Astrocyte (in vitro differentiated cells and primary cell): ENCODE results near the gene GIPC2. TPM values are rescaled to one million over a fixed set of nuclear protein-coding genes. Genes with fewer than 3 reads are reported as not detected.

Source experiments
- DNase-seq: peaks from one replicate; pipeline ENCODE4 v3.0.0-alpha.2; 2010; ENCODE audit warnings: low read depth
- FAIRE-seq: peaks from 2 replicates; lab custom pipeline; 2011; peaks lifted over from hg19 to GRCh38; lab: Jason Lieb, UNC
- H2AFZ ChIP-seq: 2 replicates; pipeline ENCODE4 v1.6.0; 2012; ENCODE audit warnings: low read depth, low read length, inconsistent platforms
- H3K27ac ChIP-seq: 2 replicates; pipeline ENCODE4 v1.5.1; 2011; ENCODE audit warnings: low read depth, low read length, inconsistent platforms
- H3K27me3 ChIP-seq: 2 replicates; pipeline ENCODE4 v1.6.0; 2011; ENCODE audit warnings: low read length, inconsistent platforms; ENCODE audit not compliant: insufficient read depth
- H3K36me3 ChIP-seq: 2 replicates; pipeline ENCODE4 v1.5.1; 2011; ENCODE audit warnings: low read length, inconsistent platforms; ENCODE audit not compliant: insufficient read depth
- H3K4me1 ChIP-seq: 2 replicates; pipeline ENCODE4 v1.5.1; 2011; ENCODE audit warnings: low read length, inconsistent platforms; ENCODE audit not compliant: insufficient read depth
- H3K4me2 ChIP-seq: 2 replicates; pipeline ENCODE4 v1.6.0; 2012; ENCODE audit warnings: low read length, inconsistent platforms
- H3K4me3 ChIP-seq: 2 replicates; pipeline ENCODE4 v1.5.1; 2011; ENCODE audit warnings: low read depth, mild to moderate bottlenecking, low read length, inconsistent platforms; ENCODE audit not compliant: insufficient read depth
- H3K79me2 ChIP-seq: 2 replicates; pipeline ENCODE4 v1.6.0; 2012; ENCODE audit warnings: mild to moderate bottlenecking, low read length, inconsistent platforms; ENCODE audit not compliant: insufficient read depth
- H3K9ac ChIP-seq: 2 replicates; pipeline ENCODE4 v1.6.0; 2012; ENCODE audit warnings: mild to moderate bottlenecking, low read length, inconsistent platforms
- H3K9me3 ChIP-seq: 2 replicates; pipeline ENCODE4 v1.5.1; 2012; ENCODE audit warnings: low read depth, mild to moderate bottlenecking, low read length, inconsistent platforms; ENCODE audit not compliant: insufficient read depth
- H4K20me1 ChIP-seq: 2 replicates; pipeline ENCODE4 v1.6.0; 2012; ENCODE audit warnings: low read length, inconsistent platforms; ENCODE audit not compliant: insufficient read depth
- H3K27ac Mint-ChIP-seq: one replicate; pipeline ENCODE4 v1.8.0; 2021; ENCODE audit warnings: mild to moderate bottlenecking, mixed read lengths; ENCODE audit not compliant: unreplicated experiment
- H3K27me3 Mint-ChIP-seq: one replicate; pipeline ENCODE4 v1.8.0; 2021; ENCODE audit warnings: low read depth, mixed read lengths; ENCODE audit not compliant: unreplicated experiment
- H3K36me3 Mint-ChIP-seq: one replicate; pipeline ENCODE4 v1.8.0; 2021; ENCODE audit warnings: low read depth, mixed read lengths; ENCODE audit not compliant: unreplicated experiment
- H3K4me1 Mint-ChIP-seq: one replicate; pipeline ENCODE4 v1.8.0; 2021; ENCODE audit warnings: low read depth, mixed read lengths; ENCODE audit not compliant: unreplicated experiment
- H3K4me3 Mint-ChIP-seq: one replicate; pipeline ENCODE4 v1.8.0; 2021; ENCODE audit warnings: mild to moderate bottlenecking, moderate library complexity, mixed read lengths; ENCODE audit not compliant: unreplicated experiment
- H3K9me3 Mint-ChIP-seq: one replicate; pipeline ENCODE4 v1.8.0; 2021; ENCODE audit warnings: mild to moderate bottlenecking, mixed read lengths; ENCODE audit not compliant: unreplicated experiment
- EZH2 ChIP-seq: IDR thresholded peaks from 2 replicates; pipeline ENCODE4 v1.6.1; 2012; ENCODE audit warnings: mild to moderate bottlenecking, low read length, inconsistent platforms; ENCODE audit not compliant: insufficient read depth
- total RNA-seq: library from RNA; stranded (reverse); gene quantifications from 2 replicates; pipeline ENCODE4 v1.2.1, GENCODE V29; 2021
- TF ChIP-seq, protein P1 (sequence below): IDR thresholded peaks from 2 replicates; pipeline ENCODE4 v1.5.1; 2011; ENCODE audit warnings: low read depth, mild to moderate bottlenecking, inconsistent platforms, low read length, moderate library complexity; ENCODE audit not compliant: insufficient read depth

Gene GIPC2
- total RNA-seq, 1 donor from 2014 or later, result not detected

GRCh38 chr1:78047106-78047505, 1.3 kb downstream of the GIPC2 start:
- Histone ChIP-seq H2AFZ (no peak overlapping the region), H3K4me3 (no peak overlapping the region), H3K4me2 (no peak overlapping the region), H3K9me3 (no peaks in the 10 kb centered on the region), H3K9ac (no peak overlapping the region), H3K4me1 (peaks cover 8% of the 10 kb centered on the region), H3K36me3 (no peaks in the 10 kb centered on the region), H3K79me2 (no peaks in the 10 kb centered on the region), H4K20me1 (no peaks in the 10 kb centered on the region), H3K27ac (no peak overlapping the region), H3K27me3 (peaks cover 16% of the 10 kb centered on the region)
- H3K27ac Mint-ChIP-seq, result no peak overlapping the region
- DNase-seq (no peak), FAIRE-seq (no peak)
- H3K9me3 Mint-ChIP-seq, result peaks cover 7% of the 10 kb centered on the region
- H3K27me3 Mint-ChIP-seq, result peaks cover 40% of the 10 kb centered on the region
- no peaks in the 10 kb centered on the region for H3K4me1 Mint-ChIP-seq
- TF ChIP-seq, protein P1, sequence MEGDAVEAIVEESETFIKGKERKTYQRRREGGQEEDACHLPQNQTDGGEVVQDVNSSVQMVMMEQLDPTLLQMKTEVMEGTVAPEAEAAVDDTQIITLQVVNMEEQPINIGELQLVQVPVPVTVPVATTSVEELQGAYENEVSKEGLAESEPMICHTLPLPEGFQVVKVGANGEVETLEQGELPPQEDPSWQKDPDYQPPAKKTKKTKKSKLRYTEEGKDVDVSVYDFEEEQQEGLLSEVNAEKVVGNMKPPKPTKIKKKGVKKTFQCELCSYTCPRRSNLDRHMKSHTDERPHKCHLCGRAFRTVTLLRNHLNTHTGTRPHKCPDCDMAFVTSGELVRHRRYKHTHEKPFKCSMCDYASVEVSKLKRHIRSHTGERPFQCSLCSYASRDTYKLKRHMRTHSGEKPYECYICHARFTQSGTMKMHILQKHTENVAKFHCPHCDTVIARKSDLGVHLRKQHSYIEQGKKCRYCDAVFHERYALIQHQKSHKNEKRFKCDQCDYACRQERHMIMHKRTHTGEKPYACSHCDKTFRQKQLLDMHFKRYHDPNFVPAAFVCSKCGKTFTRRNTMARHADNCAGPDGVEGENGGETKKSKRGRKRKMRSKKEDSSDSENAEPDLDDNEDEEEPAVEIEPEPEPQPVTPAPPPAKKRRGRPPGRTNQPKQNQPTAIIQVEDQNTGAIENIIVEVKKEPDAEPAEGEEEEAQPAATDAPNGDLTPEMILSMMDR, result no peak
- no peak for TF ChIP-seq EZH2
- peaks cover 4% of the 10 kb centered on the region for H3K36me3 Mint-ChIP-seq
- no peak overlapping the region for H3K4me3 Mint-ChIP-seq

DNA sequence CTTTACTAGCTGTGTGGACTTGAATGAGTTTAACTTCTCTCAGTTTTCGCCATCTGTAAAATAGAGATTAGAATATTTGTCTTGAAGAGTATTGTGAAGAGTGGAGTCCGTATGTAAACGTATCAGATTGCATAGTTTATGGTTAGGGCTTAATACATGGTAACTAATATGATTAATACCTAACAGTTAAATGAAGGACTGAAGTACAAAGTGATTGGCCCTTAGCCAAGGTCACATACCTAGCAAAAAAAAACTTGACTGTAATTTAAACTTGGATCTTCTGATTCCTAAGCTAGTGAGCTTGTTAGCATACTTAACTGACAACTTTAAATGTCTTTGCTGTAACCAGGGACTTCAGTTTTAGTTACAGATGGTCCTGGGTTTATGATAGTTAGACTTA, 1.9 kb downstream of the GIPC2 start:
- H3K9me3 ChIP-seq, result no peaks in the 10 kb centered on the region
- H3K36me3 ChIP-seq, result no peaks in the 10 kb centered on the region
- no peaks in the 10 kb centered on the region for H3K79me2 ChIP-seq
- no peak overlapping the region for H3K4me3 ChIP-seq
- H3K27ac Mint-ChIP-seq, result no peak overlapping the region
- H3K9ac ChIP-seq, result no peak overlapping the region
- H3K9me3 Mint-ChIP-seq, result peaks cover 6% of the 10 kb centered on the region
- no peak overlapping the region for H3K4me2 ChIP-seq
- peaks cover 40% of the 10 kb centered on the region for H3K27me3 Mint-ChIP-seq
- DNase-seq, result no peak
- no peaks in the 10 kb centered on the region for H4K20me1 ChIP-seq
- H3K27ac ChIP-seq, result no peak overlapping the region
- H3K4me3 Mint-ChIP-seq, result no peak overlapping the region
- H3K4me1 Mint-ChIP-seq, result no peaks in the 10 kb centered on the region
- H3K4me1 ChIP-seq, result peaks cover 8% of the 10 kb centered on the region
- H3K36me3 Mint-ChIP-seq, result peaks cover 4% of the 10 kb centered on the region
- no peak for FAIRE-seq
- TF ChIP-seq EZH2, result no peak
- TF ChIP-seq, protein P1, result no peak
- no peak overlapping the region for H2AFZ ChIP-seq
- H3K27me3 ChIP-seq, result peaks cover 16% of the 10 kb centered on the region

- Mint-ChIP-seq H3K27me3 (peaks cover 34% of the 10 kb centered on the region), H3K27ac (no peak overlapping the region), H3K36me3 (peaks cover 4% of the 10 kb centered on the region), H3K9me3 (peaks cover 5% of the 10 kb centered on the region), H3K4me1 (no peaks in the 10 kb centered on the region), H3K4me3 (no peak overlapping the region)
- Histone ChIP-seq H3K9me3 (no peaks in the 10 kb centered on the region), H3K9ac (no peak overlapping the region), H3K27ac (no peak overlapping the region), H4K20me1 (no peaks in the 10 kb centered on the region), H3K4me1 (peaks cover 8% of the 10 kb centered on the region), H3K4me3 (no peak overlapping the region), H2AFZ (no peak overlapping the region), H3K27me3 (peaks cover 16% of the 10 kb centered on the region), H3K4me2 (no peak overlapping the region), H3K36me3 (no peaks in the 10 kb centered on the region), H3K79me2 (no peaks in the 10 kb centered on the region)
- TF ChIP-seq EZH2, result no peak
- TF ChIP-seq, protein P1, result no peak
- no peak for FAIRE-seq
- no peak for DNase-seq
These were observed 2.7 kb downstream of the GIPC2 start for GRCh38 chr1:78048446-78048845.
